Neutrophil (primary cell): ENCODE data around the gene SNX18.
A peak's percentile ranks its signal among the peaks of the same experiment; 100 is the strongest.

Experiments used
- H3K27ac ChIP-seq: fragments of 200-600 bp; sonication (generic); 2 replicates; pipeline ENCODE4 v1.5.1; 2016; ENCODE audit warnings: mild to moderate bottlenecking, moderate library complexity
- H3K27me3 ChIP-seq: fragments of 200-600 bp; sonication (generic); 2 replicates; pipeline ENCODE4 v1.6.0; 2016; ENCODE audit warnings: mild to moderate bottlenecking
- H3K36me3 ChIP-seq: fragments of 200-600 bp; sonication (generic); 2 replicates; pipeline ENCODE4 v1.5.1; 2017
- H3K4me1 ChIP-seq, 2 experiments: fragments of 200-600 bp in 1 of 2; sonication (generic) in 1 of 2; 1 replicate in 1 of 2; 2 replicates in 1 of 2; pipeline versions ENCODE4 v1.5.1 to v1.6.1; 2013 to 2016; ENCODE audit warnings: low read depth in 1 of 2, low read length in 1 of 2, mild to moderate bottlenecking in 1 of 2, moderate library complexity in 1 of 2; ENCODE audit not compliant: control insufficient read depth in 1 of 2, insufficient read depth in 1 of 2
- H3K4me3 ChIP-seq, 2 experiments: fragments of 200-600 bp in 1 of 2; sonication (generic) in 1 of 2; 1 replicate in 1 of 2; 2 replicates in 1 of 2; pipeline ENCODE4 v1.5.1; 2013 to 2016; ENCODE audit warnings: low read depth in 1 of 2, low read length in 1 of 2, mild to moderate bottlenecking in 1 of 2, moderate library complexity in 1 of 2
- H3K9me3 ChIP-seq: fragments of 200-600 bp; sonication (generic); 2 replicates; pipeline ENCODE4 v1.5.1; 2016
- CTCF ChIP-seq: fragments of 200-600 bp; sonication (generic); IDR thresholded peaks from 2 replicates; pipeline ENCODE4 v1.5.1; 2016; ENCODE audit warnings: antibody characterized with exemption

The SNX18 gene

GRCh38 chr5:54537725-54538124, 20.2 kb downstream of the SNX18 start:
- H3K36me3 ChIP-seq, result no peaks in the 10 kb centered on the region
- no peaks in the 10 kb centered on the region for H3K27me3 ChIP-seq
- H3K27ac ChIP-seq, result peak overlapping the region; percentile 59
- no peak overlapping the region for H3K4me3 ChIP-seq
- peaks cover 80 to 81% of the 10 kb centered on the region in 2 experiments for H3K4me1 ChIP-seq
- TF ChIP-seq CTCF, result no peak
- H3K9me3 ChIP-seq, result no peaks in the 10 kb centered on the region

- TF ChIP-seq CTCF, result no peak
- Histone ChIP-seq H3K4me1 (peaks cover 77 to 79% of the 10 kb centered on the region in 2 experiments), H3K4me3 (no peak overlapping the region), H3K27me3 (no peaks in the 10 kb centered on the region), H3K27ac (peak overlapping the region; percentile 59), H3K9me3 (no peaks in the 10 kb centered on the region), H3K36me3 (peaks cover 3% of the 10 kb centered on the region)
Observed at GRCh38 chr5:54538156-54538555, 20.6 kb downstream of the SNX18 start.

- Histone ChIP-seq H3K9me3 (no peaks in the 10 kb centered on the region), H3K27ac (peak overlapping the region; percentile 59), H3K27me3 (no peaks in the 10 kb centered on the region), H3K4me1 (peaks cover 72 to 74% of the 10 kb centered on the region in 2 experiments), H3K4me3 (peak overlapping the region in 1 of 2 experiments; percentile 17), H3K36me3 (peaks cover 11% of the 10 kb centered on the region)
- no peak for TF ChIP-seq CTCF
Observed at GRCh38 chr5:54539001-54539400, 21.4 kb downstream of the SNX18 start.

- Histone ChIP-seq H3K4me1 (peaks cover 66 to 68% of the 10 kb centered on the region in 2 experiments), H3K27me3 (no peaks in the 10 kb centered on the region), H3K9me3 (no peaks in the 10 kb centered on the region), H3K4me3 (no peak overlapping the region), H3K36me3 (peaks cover 15% of the 10 kb centered on the region), H3K27ac (peak overlapping the region; percentile 59)
- TF ChIP-seq CTCF, result no peak
Observed at GRCh38 chr5:54540286-54540685, 22.7 kb downstream of the SNX18 start.

GRCh38 chr5:54541823-54542783, 24.5 kb downstream of the SNX18 start:
- Histone ChIP-seq H3K9me3 (no peaks in the 10 kb centered on the region), H3K36me3 (peaks cover 32% of the 10 kb centered on the region), H3K27me3 (no peaks in the 10 kb centered on the region), H3K4me3 (no peak overlapping the region), H3K4me1 (peaks cover 54 to 61% of the 10 kb centered on the region in 2 experiments), H3K27ac (peak overlapping the region; percentile 62)
- no peak for TF ChIP-seq CTCF
